GM19324 (cell line): ENCODE results near the gene KRT16.
"Not testable (repeated sequence)": the region's sequence is repeated elsewhere in the genome, so short reads cannot be mapped to it uniquely, and the experiment has no call there.

ENCODE experiments used
- ATAC-seq: cut with Tn5 transposase; IDR thresholded peaks from one replicate; pipeline ENCODE4 v1.9.1; 2021; ENCODE audit warnings: mild to moderate bottlenecking, moderate library complexity; ENCODE audit not compliant: unreplicated experiment, low FRiP score

The KRT16 gene

GRCh38 chr17:41585301-41586056 is 27.1 kb downstream of the KRT16 start:
- no peak for ATAC-seq

GRCh38 chr17:41584331-41584927 is 28.1 kb downstream of the KRT16 start:
- ATAC-seq = not testable (repeated sequence)

- no peak for ATAC-seq
Observed at GRCh38 chr17:41583137-41584127, 29.1 kb downstream of the KRT16 start.

GRCh38 chr17:41582061-41582968 is 30.3 kb downstream of the KRT16 start:
- ATAC-seq = not testable (repeated sequence)

- no peak for ATAC-seq
Observed at GRCh38 chr17:41581366-41582060, 31.1 kb downstream of the KRT16 start.

GRCh38 chr17:41580687-41581365 is 31.7 kb downstream of the KRT16 start:
- ATAC-seq = no peak

- no peak for ATAC-seq
Observed at GRCh38 chr17:41580244-41580575, 32.4 kb downstream of the KRT16 start.

- no peak for ATAC-seq
Observed at GRCh38 chr17:41579484-41580243, 32.9 kb downstream of the KRT16 start.

- ATAC-seq = no peak
Observed at GRCh38 chr17:41578971-41579370, 33.6 kb downstream of the KRT16 start.

GRCh38 chr17:41578538-41578937 is 34.0 kb downstream of the KRT16 start:
- ATAC-seq = no peak

GRCh38 chr17:41576740-41577139 is 35.8 kb downstream of the KRT16 start:
- not testable (repeated sequence) for ATAC-seq

GRCh38 chr17:41575336-41575735 is 37.2 kb downstream of the KRT16 start:
- ATAC-seq = no peak

GRCh38 chr17:41571561-41572434 is 40.8 kb downstream of the KRT16 start, which contains the start of gene KRT9:
KRT9 (minus strand) TSS chr17:41572059; CDS start chr17:41571992, 67 bp downstream.
- no peak for ATAC-seq

GRCh38 chr17:41567317-41567716 is 45.2 kb downstream of the KRT16 start:
- no peak for ATAC-seq

- no peak for ATAC-seq
Observed at GRCh38 chr17:41565338-41565737, 47.2 kb downstream of the KRT16 start.

GRCh38 chr17:41563607-41564170 is 48.9 kb downstream of the KRT16 start:
- no peak for ATAC-seq

GRCh38 chr17:41561554-41561953 is 51.0 kb downstream of the KRT16 start:
- no peak for ATAC-seq
